Activated naive CD8-positive, alpha-beta T cell treated with anti-CD3 and anti-CD28 coated beads, Interleukin-2, amount 50 U/mL, for 16 hours (primary cell): Measurements from ENCODE around the gene EXOC6.

Source experiments
- DNase-seq: peaks from one replicate; pipeline ENCODE4 v3.0.0-alpha.2; 2020; ENCODE audit warnings: low read depth, low spot score

Gene EXOC6

GRCh38 chr10:93064874-93065660 is 216.7 kb downstream of the EXOC6 start:
- no peak for DNase-seq

- no peak for DNase-seq
Observed at GRCh38 chr10:93065675-93066543, 217.6 kb downstream of the EXOC6 start.

GRCh38 chr10:93066544-93066913 is 218.2 kb downstream of the EXOC6 start:
- DNase-seq, result no peak

- DNase-seq, result no peak
Observed at GRCh38 chr10:93067443-93068365, 219.4 kb downstream of the EXOC6 start.

GRCh38 chr10:93068411-93069244 is 220.3 kb downstream of the EXOC6 start:
- DNase-seq, result no peak

- DNase-seq, result no peak
Observed at GRCh38 chr10:93069245-93069561, 220.9 kb downstream of the EXOC6 start.

- no peak for DNase-seq
Observed at GRCh38 chr10:93070378-93071176, 222.3 kb downstream of the EXOC6 start.

- no peak for DNase-seq
Observed at GRCh38 chr10:93071177-93071472, 222.8 kb downstream of the EXOC6 start.

- DNase-seq, result no peak
Observed at GRCh38 chr10:93071674-93072224, 223.4 kb downstream of the EXOC6 start.

GRCh38 chr10:93072225-93072712 is 223.9 kb downstream of the EXOC6 start:
- DNase-seq, result no peak

GRCh38 chr10:93072713-93073538 is 224.6 kb downstream of the EXOC6 start:
- DNase-seq, result no peak

GRCh38 chr10:93073539-93074146 is 225.3 kb downstream of the EXOC6 start, which contains the start of gene CYP26A1:
Gene CYP26A1 (plus strand): TSS chr10:93073893. CDS start chr10:93073935, 42 bp downstream.
- no peak for DNase-seq

GRCh38 chr10:93074147-93074596 is 225.9 kb downstream of the EXOC6 start:
- no peak for DNase-seq

GRCh38 chr10:93074597-93075368 is 226.5 kb downstream of the EXOC6 start:
- DNase-seq, result no peak

- no peak for DNase-seq
Observed at GRCh38 chr10:93075369-93076221, 227.3 kb downstream of the EXOC6 start.

GRCh38 chr10:93076871-93077270 is 228.6 kb downstream of the EXOC6 start:
- no peak for DNase-seq
